ENCODE data around the gene CLIC6. TPM values are rescaled to one million over a fixed set of nuclear protein-coding genes. Genes with fewer than 3 reads are reported as not detected.

CLIC6 gene
- total RNA-seq, 1 donor from 2014 or later = 11.2 TPM

DNA sequence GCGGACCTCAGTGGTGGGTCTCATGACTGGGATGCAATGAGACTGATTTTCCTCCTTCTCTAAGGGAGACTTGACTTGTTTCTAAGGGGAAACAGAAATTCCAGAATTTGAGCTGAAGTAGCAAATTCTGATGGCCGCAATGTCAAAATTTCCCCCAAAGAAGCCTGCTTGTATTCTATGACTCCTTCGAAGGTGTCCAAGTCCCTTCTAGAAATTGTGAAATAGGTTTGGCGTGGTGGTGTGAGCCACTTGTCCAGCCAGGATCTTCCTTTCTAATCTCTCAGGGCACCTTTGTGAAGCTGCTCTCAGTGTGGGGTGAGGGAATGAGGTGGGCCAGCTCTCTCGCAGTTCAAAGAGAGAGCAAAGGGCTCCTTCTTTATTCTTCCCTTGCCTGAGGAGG, 19.9 kb downstream of the CLIC6 start:
- no peak for ATAC-seq
- no peak for DNase-seq
- intact Hi-C loops (cut with micrococcal nuclease) = no loop called here

DNA sequence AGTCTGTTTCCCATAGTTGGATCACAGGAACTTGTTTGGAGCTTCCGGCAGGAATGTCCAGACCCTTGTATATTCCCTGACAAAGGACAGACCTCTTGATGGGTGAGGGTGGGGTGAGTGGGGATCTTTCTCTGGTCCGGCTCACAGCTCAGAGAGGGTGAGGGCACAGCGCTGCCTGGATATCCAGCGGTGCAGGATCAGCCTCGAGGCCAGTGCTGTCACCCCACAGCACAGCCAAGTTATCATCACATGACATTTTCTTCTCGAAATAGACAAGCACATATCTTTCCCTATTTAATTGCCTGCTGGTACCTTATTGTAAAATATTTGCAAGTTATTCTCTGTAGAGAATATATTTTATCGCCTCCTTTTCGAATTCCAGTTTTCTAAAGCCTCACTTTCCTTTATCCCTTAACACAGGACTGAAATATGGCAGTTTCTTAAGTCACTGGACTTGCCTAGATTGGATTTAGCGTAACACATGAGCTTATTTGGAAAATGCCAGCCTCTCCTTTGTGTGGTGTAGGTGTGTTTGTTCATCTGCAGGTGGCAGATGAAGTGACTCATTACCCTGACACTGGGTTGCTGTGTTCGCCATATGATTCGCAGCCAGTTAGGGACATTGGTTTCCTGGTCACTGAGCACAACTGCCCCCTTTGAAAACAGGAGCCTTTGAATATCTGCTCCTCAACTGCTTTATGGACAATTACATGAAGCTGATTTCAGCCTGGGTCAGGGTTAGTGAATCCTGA, 21.4 kb downstream of the CLIC6 start:
- intact Hi-C loops (cut with micrococcal nuclease) = no loop called here
- ATAC-seq = peak; percentile 84
- DNase-seq = no peak

DNA sequence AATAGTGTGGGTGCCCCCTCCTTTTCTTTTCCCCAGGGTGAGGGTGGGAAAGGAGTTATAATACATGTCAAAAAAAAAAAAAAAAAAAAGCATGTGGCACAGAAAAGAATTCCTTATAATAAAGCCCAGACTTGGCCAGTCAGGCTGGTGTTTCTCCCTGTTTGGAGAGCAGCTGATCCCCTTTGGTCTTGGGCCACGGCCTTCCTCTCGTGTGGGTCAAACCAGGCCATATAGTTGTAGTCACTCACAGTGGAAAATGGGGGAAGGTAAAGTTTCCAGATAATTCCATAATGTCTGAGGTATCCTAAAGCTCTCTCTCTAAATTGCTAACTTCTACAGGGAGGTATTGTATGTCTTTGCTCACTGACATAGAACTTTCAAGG, 22.0 kb downstream of the CLIC6 start:
- ATAC-seq = peak; percentile 76
- intact Hi-C loops (cut with micrococcal nuclease) = no loop called here
- DNase-seq = no peak

DNA sequence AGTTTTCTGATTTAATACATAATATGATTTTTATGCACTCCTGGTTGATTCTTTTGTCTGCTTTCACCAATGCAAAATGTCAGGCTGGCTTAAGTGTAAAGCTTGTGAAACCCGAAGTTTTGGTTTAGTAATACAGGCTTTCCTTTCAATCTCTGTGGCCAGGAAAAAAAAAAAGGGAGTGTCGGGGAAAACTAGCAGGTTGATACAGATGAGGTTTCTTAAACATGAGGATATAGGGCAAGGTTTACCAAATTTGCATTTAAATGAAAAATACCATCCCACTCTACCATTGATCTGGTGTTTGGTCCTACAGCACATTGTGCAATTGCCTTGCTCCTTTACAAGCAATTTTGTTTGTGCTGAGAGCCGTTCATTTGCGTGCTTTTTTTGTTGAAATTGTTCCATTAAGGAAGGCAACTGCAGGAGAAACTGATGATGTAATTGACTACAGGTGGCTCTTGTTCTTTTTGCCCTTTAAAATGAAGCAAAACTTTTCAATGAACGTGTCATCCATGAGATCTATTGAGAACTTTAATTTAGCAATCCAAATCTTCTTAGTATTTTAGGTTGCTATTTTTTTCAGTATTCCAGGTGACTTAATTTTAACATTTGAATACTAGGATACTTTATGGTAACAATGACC, 22.7 kb downstream of the CLIC6 start:
- DNase-seq (no peak), ATAC-seq (no peak)
- intact Hi-C loops (cut with micrococcal nuclease) = no loop called here

DNA sequence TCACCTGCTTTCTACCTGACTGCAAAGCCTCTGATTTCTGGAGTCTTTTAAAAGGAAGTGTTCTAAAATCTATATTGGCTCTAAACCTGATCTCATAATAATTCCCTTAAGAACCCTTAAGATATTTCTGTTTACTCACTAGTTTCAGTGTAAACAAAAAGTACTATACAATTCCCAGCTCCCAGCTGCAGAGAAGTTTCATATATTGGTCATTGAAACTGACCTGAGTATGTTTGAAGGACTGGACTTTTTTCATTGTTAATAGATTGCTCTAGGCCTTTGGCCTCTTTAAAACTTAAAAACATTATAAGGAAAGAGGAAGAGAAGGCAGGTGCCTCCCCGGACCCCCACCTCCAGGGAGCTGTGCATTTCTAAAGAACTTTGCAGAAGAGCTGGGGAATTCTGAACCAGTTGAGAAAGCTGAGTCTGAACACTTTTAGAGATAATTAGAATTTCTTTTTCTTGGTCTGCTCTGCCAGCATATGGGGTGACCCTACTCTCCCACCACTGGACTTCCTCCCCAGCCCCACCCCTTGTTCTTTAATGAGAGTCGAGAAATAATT, 23.7 kb downstream of the CLIC6 start:
- DNase-seq = no peak
- no peak for ATAC-seq
- intact Hi-C loops (cut with micrococcal nuclease) = no loop called here

DNA sequence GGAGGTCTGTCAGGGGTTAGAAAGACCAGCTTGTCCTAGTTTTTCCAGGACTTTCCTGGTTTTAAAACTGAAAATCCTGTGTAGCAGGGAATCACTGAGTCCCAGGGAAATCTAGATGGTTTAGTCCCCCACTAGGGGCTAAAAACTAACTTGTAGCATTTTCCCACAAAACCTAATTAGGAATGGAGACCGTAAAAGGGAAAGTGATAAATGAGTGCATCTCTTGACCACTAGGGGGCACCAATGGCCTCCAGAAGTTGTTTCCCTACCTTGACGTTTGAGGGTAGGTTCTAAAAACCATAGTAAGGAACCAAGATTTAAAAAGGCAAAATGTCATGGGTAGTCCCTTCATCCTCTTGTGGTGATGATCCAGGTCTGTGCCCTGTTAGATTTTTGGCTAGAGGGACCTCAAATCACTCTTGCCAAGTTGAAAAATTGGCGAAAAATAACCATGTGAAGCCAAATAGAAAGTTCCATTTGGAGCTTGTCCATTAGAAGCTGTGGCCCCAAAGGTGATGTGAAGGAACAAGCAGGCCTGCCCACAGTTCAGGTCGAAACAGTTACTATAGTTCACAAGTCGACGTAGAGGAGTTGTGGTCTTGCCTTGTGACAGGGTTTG, 24.5 kb downstream of the CLIC6 start:
- intact Hi-C loops (cut with micrococcal nuclease) = no loop called here
- ATAC-seq (peak; percentile 22), DNase-seq (no peak)

DNA sequence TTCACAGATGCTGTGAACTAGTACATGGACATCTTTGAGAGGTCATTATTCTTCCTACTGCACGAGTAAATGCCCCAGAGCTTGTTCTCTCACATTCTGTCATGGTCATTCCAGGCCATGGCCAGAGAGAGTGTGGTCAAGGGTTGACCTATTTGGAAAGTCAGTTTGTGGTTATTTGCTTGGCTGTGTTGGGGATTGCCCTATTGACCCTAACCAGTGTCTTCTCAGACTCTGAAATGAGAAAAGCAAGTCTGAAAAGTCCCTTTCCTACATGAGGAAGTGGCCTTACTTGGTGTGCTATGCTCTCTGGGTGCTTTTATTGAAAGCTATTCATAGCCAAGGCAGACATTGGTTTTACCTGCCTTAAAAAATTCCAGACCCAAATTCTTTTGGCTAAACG, 26.6 kb downstream of the CLIC6 start:
- ATAC-seq = no peak
- intact Hi-C loops (cut with micrococcal nuclease) = no loop called here
- no peak for DNase-seq

DNA sequence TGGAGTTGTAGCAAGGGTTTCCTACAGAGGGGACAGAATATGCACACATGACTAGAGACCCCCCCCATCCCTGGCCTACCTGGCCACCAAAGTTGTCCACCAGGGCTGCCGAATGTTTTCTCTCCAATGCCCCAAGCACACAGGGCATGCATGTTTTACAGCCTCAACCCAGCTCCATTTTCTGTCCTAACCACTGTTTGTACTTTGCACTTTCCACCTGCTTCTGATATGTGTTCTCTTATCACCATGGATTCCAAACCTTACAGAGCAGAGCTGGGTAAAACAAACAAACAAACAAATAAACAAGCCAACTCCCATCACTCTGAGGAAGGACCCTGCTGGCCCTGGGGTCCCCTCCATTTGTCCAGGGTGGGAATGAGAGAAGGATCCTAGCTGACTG, 27.3 kb downstream of the CLIC6 start:
- ATAC-seq (no peak), DNase-seq (no peak)
- intact Hi-C loops (cut with micrococcal nuclease) = no loop called here

DNA sequence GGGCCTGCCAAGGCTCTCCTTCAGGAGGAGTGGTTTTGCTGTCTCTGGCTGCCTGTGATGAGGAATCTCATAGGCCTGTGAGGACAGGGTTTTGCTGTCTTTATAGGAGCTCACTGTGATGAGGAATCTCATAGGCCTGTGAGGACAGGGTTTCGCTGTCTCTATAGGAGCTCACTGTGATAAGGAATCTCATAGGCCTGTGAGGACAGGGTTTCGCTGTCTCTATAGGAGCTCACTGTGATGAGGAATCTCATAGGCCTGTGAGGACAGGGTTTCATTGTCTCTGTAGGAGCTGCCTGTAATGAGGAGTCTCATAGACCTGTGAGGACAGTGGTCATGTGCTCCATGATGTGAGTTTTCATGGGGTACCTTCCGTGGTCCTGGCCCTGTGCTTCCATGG, 29.0 kb downstream of the CLIC6 start:
- intact Hi-C loops (cut with micrococcal nuclease) = no loop called here
- ATAC-seq = no peak
- DNase-seq = no peak

DNA sequence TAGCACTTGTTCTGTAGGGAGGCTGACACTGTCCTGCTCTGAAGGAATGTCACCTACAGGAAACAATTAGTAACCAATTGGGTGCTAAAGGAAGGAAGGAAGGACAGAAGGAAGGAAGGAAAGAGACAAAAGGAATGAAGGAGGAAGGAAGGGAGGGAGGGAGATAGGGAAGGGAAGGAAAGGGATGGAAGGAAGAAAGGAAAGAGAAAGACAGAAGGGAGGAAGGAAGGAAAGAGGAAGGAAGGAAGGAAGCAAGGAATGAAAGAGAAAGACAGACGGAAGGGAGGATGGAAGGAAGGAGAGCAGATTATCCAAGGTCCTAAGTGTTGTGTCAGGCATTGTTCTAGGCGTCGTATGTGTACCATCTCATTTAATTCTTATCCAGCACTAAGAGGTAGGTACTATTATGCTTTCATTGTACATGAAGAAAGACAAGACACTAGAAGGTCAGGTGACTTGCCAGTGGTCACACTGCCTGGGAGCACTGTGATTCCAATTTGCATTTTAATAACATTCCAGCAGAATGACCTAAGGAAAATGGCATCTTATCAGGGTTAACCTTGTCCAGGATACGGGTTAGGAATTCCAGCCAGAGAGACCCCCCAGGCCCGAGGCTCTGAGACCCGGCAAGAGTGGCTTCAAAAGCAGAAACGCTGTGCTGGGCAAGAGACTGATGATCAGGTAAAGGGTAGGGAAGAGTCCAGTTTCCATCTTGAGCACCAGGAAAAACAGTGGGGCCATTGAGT, 29.6 kb downstream of the CLIC6 start:
- no peak for DNase-seq
- intact Hi-C loops (cut with micrococcal nuclease) = no loop called here
- no peak for ATAC-seq

DNA sequence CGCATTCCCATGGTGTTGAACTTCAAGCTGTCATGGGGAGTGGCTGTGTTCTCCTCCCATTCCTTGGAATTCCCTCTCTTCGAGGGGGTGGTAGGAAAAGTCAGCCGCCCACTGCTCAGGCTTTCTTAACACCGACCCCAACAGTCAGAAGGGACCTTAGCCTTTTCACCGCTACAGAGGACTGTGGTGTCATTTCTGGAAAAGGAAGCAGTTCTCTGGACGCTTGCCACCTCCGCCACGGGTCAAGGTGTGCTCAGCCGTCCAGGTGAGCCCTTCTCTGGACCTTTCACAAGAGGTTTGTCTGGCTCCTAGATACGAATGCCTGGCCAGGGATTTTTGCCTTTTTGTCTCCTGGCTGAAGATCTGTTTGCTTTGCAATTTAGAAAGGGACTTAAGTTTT, 31.8 kb downstream of the CLIC6 start:
- ATAC-seq = no peak
- DNase-seq = no peak
- intact Hi-C loops (cut with micrococcal nuclease) = no loop called here

DNA sequence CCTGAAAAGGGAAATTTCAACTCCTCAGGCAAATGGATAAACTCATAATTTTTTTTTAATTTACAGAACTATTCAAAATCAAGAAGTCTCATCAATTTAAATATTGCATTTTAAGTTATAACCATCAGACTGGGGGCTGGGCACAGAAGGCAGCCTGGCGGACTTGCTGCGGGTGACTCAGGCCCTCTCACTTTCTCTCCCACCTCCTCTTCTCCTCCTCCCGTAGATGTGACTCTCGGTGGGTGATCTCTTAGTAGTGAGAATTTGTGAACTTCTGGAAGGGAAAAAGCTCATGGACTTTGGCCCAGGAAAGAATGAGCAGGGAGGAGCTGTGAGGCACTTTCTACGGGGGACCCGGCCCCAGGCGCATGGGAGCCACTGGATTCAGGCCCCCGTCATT, 32.9 kb downstream of the CLIC6 start:
- DNase-seq (no peak), ATAC-seq (no peak)
- intact Hi-C loops (cut with micrococcal nuclease) = no loop called here

DNA sequence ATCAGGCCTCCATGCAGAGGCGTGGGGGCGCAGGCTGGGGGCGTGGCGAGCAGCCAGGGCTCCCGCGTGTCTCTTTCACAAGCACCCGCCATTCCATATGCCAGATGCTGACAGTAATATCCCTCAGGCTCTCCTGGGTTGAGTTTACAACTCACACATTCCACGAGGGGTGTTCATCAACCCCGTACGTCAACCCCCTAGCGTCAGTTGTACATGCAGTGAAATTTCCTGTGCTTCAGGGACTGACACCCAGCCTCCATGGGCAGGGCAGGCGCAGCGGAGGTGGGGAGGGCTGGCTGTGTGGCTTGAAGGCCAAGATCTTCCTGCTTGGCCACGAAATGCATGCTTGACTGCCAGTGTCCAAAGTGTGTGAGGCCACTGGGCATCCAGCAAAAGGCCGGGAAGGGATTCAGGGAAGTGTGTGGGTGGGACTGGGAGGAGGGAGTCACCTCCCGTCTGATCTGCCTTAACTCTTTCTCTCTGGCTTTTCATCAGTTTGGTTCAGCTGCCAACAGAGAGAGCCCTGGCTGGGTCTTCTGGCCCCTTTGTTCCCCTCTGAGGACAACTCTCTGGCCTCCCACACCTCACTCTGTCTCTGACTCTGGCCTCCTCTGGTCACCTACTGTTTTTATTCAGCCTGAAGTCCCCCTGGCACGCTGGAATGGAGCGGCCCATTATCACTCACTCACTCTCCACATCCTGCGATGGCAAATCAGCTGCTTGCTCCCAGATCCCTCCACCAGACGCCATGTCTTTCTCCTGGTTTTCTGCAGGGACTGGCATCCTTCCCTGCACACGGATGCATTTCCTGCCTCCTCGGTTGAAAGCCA, 33.8 kb downstream of the CLIC6 start:
- intact Hi-C loops (cut with micrococcal nuclease) = no loop called here
- ATAC-seq = no peak
- DNase-seq = no peak

DNA sequence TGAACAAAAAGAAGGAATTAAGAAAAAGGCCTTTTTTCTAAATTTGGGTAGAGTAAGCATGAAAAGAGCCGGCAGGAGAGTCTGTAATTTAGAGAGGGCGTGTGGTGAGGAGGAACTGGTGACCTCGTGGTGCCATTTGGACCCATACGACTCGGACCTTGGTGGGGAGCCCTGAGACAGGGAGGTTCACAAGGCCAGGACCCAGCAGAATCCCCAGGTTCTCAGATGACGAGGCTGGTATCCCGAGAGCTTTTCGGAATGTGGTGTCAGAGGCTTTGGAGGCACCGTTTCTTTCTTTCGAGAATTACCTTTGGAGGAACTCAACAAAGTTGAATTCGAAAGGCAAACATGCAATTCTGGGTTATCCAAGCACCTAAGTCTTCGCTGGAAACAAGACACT, 34.8 kb downstream of the CLIC6 start:
- DNase-seq = no peak
- intact Hi-C loops (cut with micrococcal nuclease) = no loop called here
- no peak for ATAC-seq

DNA sequence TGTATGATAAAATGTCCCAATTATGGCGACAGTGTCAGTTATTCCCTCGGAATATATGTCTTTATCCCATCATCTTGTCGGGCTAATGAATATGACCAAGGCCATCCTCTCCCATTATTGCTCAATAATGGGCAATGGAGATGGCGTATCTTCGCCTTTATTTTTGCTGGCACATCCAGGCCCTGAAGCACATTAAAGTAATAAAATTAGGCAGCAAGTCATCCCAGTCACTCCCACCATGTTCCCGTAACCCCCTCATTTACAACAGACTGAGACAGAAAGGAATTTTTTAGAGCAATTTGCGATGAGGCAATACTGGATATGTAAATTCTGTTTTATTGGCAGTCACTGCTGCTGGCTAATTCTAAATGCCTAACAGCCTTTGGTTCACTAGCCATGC, 35.3 kb downstream of the CLIC6 start:
- DNase-seq = no peak
- ATAC-seq = no peak
- intact Hi-C loops (cut with micrococcal nuclease) = no loop called here

DNA sequence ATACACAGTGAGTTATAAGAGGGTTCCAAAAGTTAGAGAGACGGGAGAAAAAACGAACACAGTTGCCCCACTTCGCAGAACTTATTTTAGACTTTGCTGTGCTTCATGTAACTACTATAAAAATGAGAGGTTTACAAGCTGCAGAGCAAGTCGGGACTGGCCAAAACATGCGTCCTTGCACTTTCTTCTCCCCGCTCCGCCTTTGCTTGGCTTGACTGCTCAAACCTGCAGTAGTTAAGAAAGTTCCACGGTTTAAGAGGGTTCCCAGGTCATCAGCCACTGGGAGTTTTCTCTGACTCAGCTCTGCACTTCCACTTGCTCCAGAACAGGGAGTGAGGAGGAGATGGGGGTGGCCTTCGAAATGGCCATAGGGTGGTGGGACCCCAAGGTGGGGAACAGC, 36.2 kb downstream of the CLIC6 start:
- ATAC-seq (no peak), DNase-seq (no peak)
- intact Hi-C loops (cut with micrococcal nuclease) = no loop called here

DNA sequence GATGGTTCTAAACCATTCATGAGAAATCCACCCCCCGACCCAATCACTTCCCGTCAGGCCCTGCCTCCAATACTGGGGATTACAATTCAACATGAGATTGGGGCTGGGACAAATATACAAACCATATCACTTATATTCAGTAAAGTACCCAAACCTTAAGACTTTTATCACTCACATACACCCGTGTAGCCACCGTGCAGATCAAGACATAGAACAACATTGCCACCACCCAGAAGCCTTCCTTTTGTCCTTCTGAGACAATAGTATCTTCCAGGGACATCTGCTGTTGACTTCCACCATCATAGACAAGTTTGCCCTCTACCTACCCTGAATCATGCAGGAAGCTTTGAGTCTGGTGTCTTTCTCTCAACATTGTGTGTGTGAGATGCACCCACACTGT, 37.5 kb downstream of the CLIC6 start:
- DNase-seq = no peak
- ATAC-seq = no peak
- intact Hi-C loops (cut with micrococcal nuclease) = no loop called here

DNA sequence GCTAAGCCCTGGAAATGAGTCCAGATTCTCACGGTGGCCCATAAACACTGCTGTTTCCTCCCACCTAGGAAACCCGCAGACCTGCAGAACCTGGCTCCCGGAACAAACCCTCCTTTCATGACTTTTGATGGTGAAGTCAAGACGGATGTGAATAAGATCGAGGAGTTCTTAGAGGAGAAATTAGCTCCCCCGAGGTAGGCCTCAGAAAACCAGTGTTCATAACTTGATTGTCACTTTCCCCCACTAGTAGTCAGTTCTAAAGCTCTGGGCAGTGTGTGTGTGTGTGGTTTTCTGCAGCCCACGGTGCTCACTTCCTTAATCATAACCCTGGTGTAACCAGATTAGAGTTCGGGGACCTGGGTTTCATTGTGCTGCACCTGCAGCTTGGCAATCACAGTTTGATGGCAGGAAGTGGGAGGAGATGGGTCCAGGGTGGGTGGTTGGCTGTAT, 39.1 kb downstream of the CLIC6 start:
- DNase-seq (no peak), ATAC-seq (no peak)
- intact Hi-C loops (cut with micrococcal nuclease) = no loop called here

DNA sequence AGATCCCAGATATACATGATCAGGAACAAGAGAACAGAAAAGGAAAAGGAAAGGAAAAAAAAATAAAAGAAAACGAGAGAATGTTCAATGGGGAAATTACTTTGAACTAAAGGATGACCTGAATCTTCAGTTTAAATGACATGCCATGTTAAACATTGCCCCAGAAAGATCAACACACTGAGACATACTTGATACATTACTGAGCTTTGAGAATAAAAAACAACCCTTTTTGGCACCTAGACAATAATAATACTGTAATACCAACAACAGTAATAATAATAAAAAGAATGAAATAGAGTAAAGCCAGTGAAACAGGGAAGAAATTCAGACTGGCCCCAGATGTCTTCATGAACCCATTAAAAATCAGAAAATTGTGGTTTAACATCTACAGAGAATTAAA, 44.8 kb downstream of the CLIC6 start:
- DNase-seq (no peak), ATAC-seq (no peak)
- intact Hi-C loops (cut with micrococcal nuclease) = no loop called here

All from left ventricle myocardium superior (tissue), 1 donor.